ENCODE results near the gene KLK7.
A peak's percentile ranks its signal among the peaks of the same experiment; 100 is the strongest.

The KLK7 gene

GRCh38 chr19:50983625-50984292 lies at the start of gene KLK7:
TSS of gene KLK7 (minus strand) at chr19:50983917. CDS start at chr19:50982399, 1,518 bp downstream.
- no peak for DNase-seq

- DNase-seq: no peak
These were observed 48.1 kb upstream of the KLK7 start for GRCh38 chr19:51031880-51032225.

- DNase-seq: no peak
These were observed 47.6 kb upstream of the KLK7 start for GRCh38 chr19:51031220-51031879.

GRCh38 chr19:51030631-51031030 lies 46.9 kb upstream of the KLK7 start:
- no peak for DNase-seq

GRCh38 chr19:51029718-51030117 lies 46.0 kb upstream of the KLK7 start:
- DNase-seq: no peak

- DNase-seq: no peak
These were observed 44.2 kb upstream of the KLK7 start for GRCh38 chr19:51027873-51028272.

GRCh38 chr19:51027126-51027806 lies 43.5 kb upstream of the KLK7 start:
- no peak for DNase-seq

GRCh38 chr19:51026554-51026831 lies 42.8 kb upstream of the KLK7 start, which contains the start of gene KLK11:
TSS of gene KLK11 (minus strand) at chr19:51026616. CDS start at chr19:51025631, 985 bp downstream.
- DNase-seq: no peak

- no peak for DNase-seq
These were observed 42.3 kb upstream of the KLK7 start for GRCh38 chr19:51025809-51026553.

- DNase-seq: no peak
These were observed 41.7 kb upstream of the KLK7 start for GRCh38 chr19:51025401-51025800.

GRCh38 chr19:51024924-51025323 lies 41.2 kb upstream of the KLK7 start:
- DNase-seq: no peak

- DNase-seq: no peak
These were observed 40.2 kb upstream of the KLK7 start for GRCh38 chr19:51023946-51024345.

GRCh38 chr19:51022526-51022925 lies 38.8 kb upstream of the KLK7 start:
- no peak for DNase-seq

- DNase-seq: peak; percentile 24
These were observed 37.4 kb upstream of the KLK7 start for GRCh38 chr19:51020988-51021651.

GRCh38 chr19:51019544-51019925 lies 35.8 kb upstream of the KLK7 start, which contains the start of gene KLK10:
TSS of gene KLK10 (minus strand) at chr19:51019709. CDS start at chr19:51019130, 579 bp downstream.
- DNase-seq: no peak

- DNase-seq: no peak
These were observed 35.2 kb upstream of the KLK7 start for GRCh38 chr19:51018745-51019543.

GRCh38 chr19:51016798-51017683 lies 33.3 kb upstream of the KLK7 start:
- DNase-seq: peak; percentile 10

- DNase-seq: no peak
These were observed 32.1 kb upstream of the KLK7 start for GRCh38 chr19:51015691-51016267.

GRCh38 chr19:51014242-51014641 lies 30.5 kb upstream of the KLK7 start:
- DNase-seq: no peak

- DNase-seq: no peak
These were observed 29.0 kb upstream of the KLK7 start for GRCh38 chr19:51012661-51013190.
